K562 (cell line): ENCODE data around the gene GLRX5. TPM values are rescaled to one million over a fixed set of nuclear protein-coding genes. Genes with fewer than 3 reads are reported as not detected.

Source experiments
- ATAC-seq: fragments of 200-7000 bp; cut with Tn5 transposase; 3 replicates; pipeline ENCODE4 v1.9.1; 2020; ENCODE audit warnings: moderate library complexity
- BruUV-seq: library from RNA; stranded (reverse); fragments of 400-500 nt; replicated peaks from 2 replicates; lab custom pipeline; 2021; lab: Mats Ljungman, UMichigan
- CTCF ChIA-PET: fragments of 300-600 bp; formaldehyde crosslinking; extraction: SDS; loops from one replicate; lab custom pipeline; 2021; ENCODE audit warnings: low intra/inter-chr PET ratio; lab: Yijun Ruan, JAX
- POLR2A ChIA-PET: fragments of 300-600, 350-650 bp; sonication (Branson Sonifier 250); formaldehyde crosslinking; extraction: SDS; loops from one replicate; lab custom pipeline; 2021; ENCODE audit warnings: antibody characterized with exemption, inconsistent platforms; lab: Yijun Ruan, JAX
- DNase-seq, 4 experiments: peaks; one replicate each; pipeline versions ENCODE4 v3.0.0 to v3.0.0-alpha.2; 2011 to 2018; ENCODE audit warnings: low spot score in 3 of 4, mixed read lengths in 3 of 4; ENCODE audit errors: extremely low read depth in 1 of 4
- FAIRE-seq: peaks from 2 replicates; lab custom pipeline; 2011; peaks lifted over from hg19 to GRCh38; lab: Jason Lieb, UNC
- H2AFZ ChIP-seq: 2 replicates; pipeline ENCODE4 v1.6.0; 2011; ENCODE audit warnings: low read depth, low read length, control low read depth, inconsistent platforms
- H3K27ac ChIP-seq: fragments of 200-600 bp; 3 replicates; pipeline ENCODE4 v1.8.0; 2011; ENCODE audit warnings: low read depth, mild to moderate bottlenecking, control low read depth, inconsistent platforms, low read length, moderate library complexity, mixed read lengths; ENCODE audit errors: extremely low read depth
- H3K27me3 ChIP-seq, 2 experiments: fragments of 300-600 bp in 1 of 2; 2 replicates in 1 of 2; 3 replicates in 1 of 2; pipeline versions ENCODE4 v1.6.0 to v1.8.0; 2011; ENCODE audit warnings: inconsistent platforms in 2 of 2, low read length in 2 of 2, mild to moderate bottlenecking in 1 of 2, mixed read lengths in 1 of 2, moderate library complexity in 1 of 2; ENCODE audit not compliant: control insufficient read depth in 2 of 2, insufficient read depth in 2 of 2
- H3K36me3 ChIP-seq: fragments of 300-600 bp; 3 replicates; pipeline ENCODE4 v1.8.0; 2011; ENCODE audit warnings: mild to moderate bottlenecking, low read length, inconsistent platforms; ENCODE audit not compliant: control insufficient read depth, insufficient read depth
- H3K4me1 ChIP-seq, 2 experiments: fragments of 200-600 bp in 1 of 2; replicated peaks in 1 of 2; 2 replicates in 1 of 2; 3 replicates in 1 of 2; pipeline versions ENCODE4 v1.5.1 to v1.8.0; 2011; ENCODE audit warnings: inconsistent platforms in 2 of 2, low read length in 2 of 2, mild to moderate bottlenecking in 1 of 2, mixed read lengths in 1 of 2, moderate library complexity in 1 of 2; ENCODE audit not compliant: control insufficient read depth in 2 of 2, insufficient read depth in 2 of 2
- H3K4me2 ChIP-seq: 2 replicates; pipeline ENCODE4 v1.6.1; 2011; ENCODE audit warnings: low read length, control low read depth, inconsistent platforms, mixed read lengths; ENCODE audit not compliant: insufficient read depth
- H3K4me3 ChIP-seq: fragments of 200-600 bp; sonication (generic), shearing (Covaris generic); 2 replicates; pipeline ENCODE4 v1.5.1; 2016; ENCODE audit warnings: control low read depth, inconsistent platforms
- H3K79me2 ChIP-seq: fragments of 200-600 bp; 3 replicates; pipeline ENCODE4 v1.8.0; 2011; ENCODE audit warnings: low read length, inconsistent platforms; ENCODE audit not compliant: control insufficient read depth, insufficient read depth
- H3K9ac ChIP-seq, 2 experiments: 2 replicates each; pipeline versions ENCODE4 v1.6.0 to v1.6.1; 2011; ENCODE audit warnings: low read depth in 2 of 2, low read length in 2 of 2, control low read depth in 1 of 2, inconsistent platforms in 1 of 2, mild to moderate bottlenecking in 1 of 2, mixed read lengths in 1 of 2; ENCODE audit not compliant: insufficient read depth in 1 of 2
- H3K9me1 ChIP-seq: one replicate; pipeline ENCODE4 v1.6.0; 2011; ENCODE audit warnings: inconsistent platforms, mild to moderate bottlenecking, low read length, moderate library complexity; ENCODE audit not compliant: control insufficient read depth, insufficient read depth
- H3K9me3 ChIP-seq: replicated peaks from 2 replicates; pipeline ENCODE4 v1.5.1; 2011; ENCODE audit warnings: low read depth, low read length, inconsistent platforms; ENCODE audit not compliant: control insufficient read depth, insufficient read depth
- H4K20me1 ChIP-seq: replicated peaks from 2 replicates; pipeline ENCODE4 v1.6.1; 2011; ENCODE audit warnings: low read length, inconsistent platforms, mixed read lengths; ENCODE audit not compliant: control insufficient read depth, insufficient read depth
- NFXL1 ChIP-seq: fragments of 450-650 bp; formaldehyde crosslinking; IDR thresholded peaks from 2 replicates; pipeline ENCODE4 v1.4.0; 2021; ENCODE audit warnings: mild to moderate bottlenecking
- PBX2 ChIP-seq, 2 experiments: IDR thresholded peaks in 1 of 2; conservative IDR thresholded peaks in 1 of 2; 2 replicates each; pipeline ENCODE4 v1.6.1; 2016; ENCODE audit warnings: low read depth in 2 of 2, mild to moderate bottlenecking in 1 of 2, missing compliant biosample characterization in 1 of 2, missing genetic modification characterization in 1 of 2, moderate library complexity in 1 of 2
- WGBS: fragments of 100-300 bp; shearing (Covaris generic); methylation state at CpG from one replicate; pipeline ENCODE4 v1.1.6; 2016; ENCODE audit warnings: low coverage, mixed read lengths; ENCODE audit not compliant: insufficient coverage; ENCODE audit errors: missing lambda C conversion rate; 5-methylcytosine and 5-hydroxymethylcytosine counted together
- in situ Hi-C: fragments of 300-500 bp; cut with MboI; formaldehyde crosslinking; loops from 4 replicates; pipeline ENCODE4 v1.15.0; 2018; ENCODE audit warnings: inconsistent platforms, mixed read lengths
- intact Hi-C: fragments of 100-400 bp; cut with micrococcal nuclease; formaldehyde crosslinking; loops from 2 replicates; pipeline ENCODE4 v1.14.2; 2022
- polyA plus RNA-seq, 8 experiments: library from polyadenylated mRNA; depleted of rRNA in 4 of 8; stranded (reverse) in 5 of 8; unstranded in 3 of 8; fragments of >200 nt; fragmentation: Nextera tagmentation in 2 of 8; fragmentation: Illumina TruSeq in 1 of 8; extraction: Ambion mirVana in 2 of 8; extraction: Trizol in 1 of 8; gene quantifications; 2 replicates each; pipeline versions ENCODE4 v1.2.1 to v1.2.3, GENCODE V29; 2011 to 2014; ENCODE audit warnings: inconsistent platforms in 1 of 8, missing spikeins in 1 of 8
- total RNA-seq, 7 experiments: library from RNA; depleted of rRNA in 6 of 7; stranded (reverse); fragments of >200 nt in 6 of 7; fragmentation: Illumina TruSeq in 2 of 7; extraction: Trizol in 2 of 7; gene quantifications; 2 replicates each; pipeline versions ENCODE4 v1.2.1 to v1.2.3, GENCODE V29; 2011 to 2021; ENCODE audit warnings: low replicate concordance in 1 of 7
- TF ChIP-seq, protein P1 (sequence below): fragments of 450-650 bp; IDR thresholded peaks from 2 replicates; pipeline ENCODE4 v1.6.1; 2016; ENCODE audit warnings: low read depth
- TF ChIP-seq, protein P2 (sequence below), 2 experiments: IDR thresholded peaks; 2 replicates each; pipeline ENCODE4 v1.6.1; 2011; ENCODE audit warnings: borderline replicate concordance in 1 of 2, control low read depth in 1 of 2, low read depth in 1 of 2, low read length in 1 of 2, mild to moderate bottlenecking in 1 of 2, mixed read lengths in 1 of 2, moderate library complexity in 1 of 2; ENCODE audit not compliant: insufficient read depth in 1 of 2, insufficient read length in 1 of 2, poor library complexity in 1 of 2, severe bottlenecking in 1 of 2; ENCODE audit errors: extremely low read depth in 1 of 2

The GLRX5 gene
- total and polyA plus RNA-seq, 9 of the 15 experiments (the other 6 are each of a cell fraction or from before 2014, with no cell fraction given), result 16.7 to 96.8 (median 66.8) TPM

GRCh38 chr14:95540236-95540855 lies 5.5 kb downstream of the GLRX5 start (continued):
- no peak for TF ChIP-seq NFXL1 (CRISPR knock-in tag)

DNA sequence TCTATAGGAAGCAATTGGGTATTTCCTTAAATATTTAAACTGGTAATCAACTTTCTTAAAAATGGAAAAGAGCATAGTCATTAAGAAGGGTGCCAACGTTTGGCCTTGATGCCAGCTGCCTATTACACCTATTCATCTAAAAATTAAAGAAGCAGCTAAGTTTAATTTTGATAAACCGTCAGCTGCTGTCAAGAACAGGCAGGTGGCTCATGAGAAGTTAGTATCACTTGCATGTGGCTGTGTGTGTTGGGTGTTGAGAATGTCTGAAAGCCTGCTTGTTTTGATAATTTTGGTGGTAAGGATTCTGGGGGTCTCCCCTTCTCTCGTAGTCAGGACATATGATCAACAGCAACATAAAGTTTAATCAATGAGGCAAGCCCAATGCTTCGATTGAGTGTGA lies 6.5 kb downstream of the GLRX5 start:
- ATAC-seq (no peak), DNase-seq (no peak), FAIRE-seq (peak; percentile 60)
- H3K79me2 ChIP-seq, result peaks cover 99% of the 10 kb centered on the region
- intact Hi-C loops (no loop called here), in situ Hi-C loops (no loop called here)
- H3K4me1 ChIP-seq, result peaks cover 17 to 71% of the 10 kb centered on the region in 2 experiments
- H3K4me2 ChIP-seq, result peak overlapping the region; percentile 39
- no peak overlapping the region for H2AFZ ChIP-seq
- no peaks in the 10 kb centered on the region for H3K9me1 ChIP-seq
- no peaks in the 10 kb centered on the region for H3K27me3 ChIP-seq
- H4K20me1 ChIP-seq, result peaks cover 22% of the 10 kb centered on the region; the same call in 1 of the 2 replicates
- POLR2A ChIA-PET, result interaction anchor here (1.1 kb wide), 1 partner anchor 18 kb away, joined by 3 read pairs; no protein-coding TSS in a partner anchor
- peak overlapping the region; percentile 56 for H3K27ac ChIP-seq
- CTCF ChIA-PET, result no interaction called here
- BruUV-seq, result no TSS peak
- H3K4me3 ChIP-seq, result no peak overlapping the region
- peak overlapping the region in 1 of 2 experiments; percentile 42; a peak in 2 of 4 replicates for H3K9ac ChIP-seq
- no peaks in the 10 kb centered on the region for H3K9me3 ChIP-seq
- H3K36me3 ChIP-seq, result peaks cover 39% of the 10 kb centered on the region
- 9% methylated on average over 4 of the region's 4 CpGs for WGBS
- TF ChIP-seq PBX2 (CRISPR knock-in tag; IDR thresholded peaks at IDR 0.05; ENCODE audit: low read depth), result no peak
- TF ChIP-seq PBX2 (tag; conservative IDR thresholded peaks at IDR 0.05; ENCODE audit: low read depth), result no peak
- TF ChIP-seq, protein P1, sequence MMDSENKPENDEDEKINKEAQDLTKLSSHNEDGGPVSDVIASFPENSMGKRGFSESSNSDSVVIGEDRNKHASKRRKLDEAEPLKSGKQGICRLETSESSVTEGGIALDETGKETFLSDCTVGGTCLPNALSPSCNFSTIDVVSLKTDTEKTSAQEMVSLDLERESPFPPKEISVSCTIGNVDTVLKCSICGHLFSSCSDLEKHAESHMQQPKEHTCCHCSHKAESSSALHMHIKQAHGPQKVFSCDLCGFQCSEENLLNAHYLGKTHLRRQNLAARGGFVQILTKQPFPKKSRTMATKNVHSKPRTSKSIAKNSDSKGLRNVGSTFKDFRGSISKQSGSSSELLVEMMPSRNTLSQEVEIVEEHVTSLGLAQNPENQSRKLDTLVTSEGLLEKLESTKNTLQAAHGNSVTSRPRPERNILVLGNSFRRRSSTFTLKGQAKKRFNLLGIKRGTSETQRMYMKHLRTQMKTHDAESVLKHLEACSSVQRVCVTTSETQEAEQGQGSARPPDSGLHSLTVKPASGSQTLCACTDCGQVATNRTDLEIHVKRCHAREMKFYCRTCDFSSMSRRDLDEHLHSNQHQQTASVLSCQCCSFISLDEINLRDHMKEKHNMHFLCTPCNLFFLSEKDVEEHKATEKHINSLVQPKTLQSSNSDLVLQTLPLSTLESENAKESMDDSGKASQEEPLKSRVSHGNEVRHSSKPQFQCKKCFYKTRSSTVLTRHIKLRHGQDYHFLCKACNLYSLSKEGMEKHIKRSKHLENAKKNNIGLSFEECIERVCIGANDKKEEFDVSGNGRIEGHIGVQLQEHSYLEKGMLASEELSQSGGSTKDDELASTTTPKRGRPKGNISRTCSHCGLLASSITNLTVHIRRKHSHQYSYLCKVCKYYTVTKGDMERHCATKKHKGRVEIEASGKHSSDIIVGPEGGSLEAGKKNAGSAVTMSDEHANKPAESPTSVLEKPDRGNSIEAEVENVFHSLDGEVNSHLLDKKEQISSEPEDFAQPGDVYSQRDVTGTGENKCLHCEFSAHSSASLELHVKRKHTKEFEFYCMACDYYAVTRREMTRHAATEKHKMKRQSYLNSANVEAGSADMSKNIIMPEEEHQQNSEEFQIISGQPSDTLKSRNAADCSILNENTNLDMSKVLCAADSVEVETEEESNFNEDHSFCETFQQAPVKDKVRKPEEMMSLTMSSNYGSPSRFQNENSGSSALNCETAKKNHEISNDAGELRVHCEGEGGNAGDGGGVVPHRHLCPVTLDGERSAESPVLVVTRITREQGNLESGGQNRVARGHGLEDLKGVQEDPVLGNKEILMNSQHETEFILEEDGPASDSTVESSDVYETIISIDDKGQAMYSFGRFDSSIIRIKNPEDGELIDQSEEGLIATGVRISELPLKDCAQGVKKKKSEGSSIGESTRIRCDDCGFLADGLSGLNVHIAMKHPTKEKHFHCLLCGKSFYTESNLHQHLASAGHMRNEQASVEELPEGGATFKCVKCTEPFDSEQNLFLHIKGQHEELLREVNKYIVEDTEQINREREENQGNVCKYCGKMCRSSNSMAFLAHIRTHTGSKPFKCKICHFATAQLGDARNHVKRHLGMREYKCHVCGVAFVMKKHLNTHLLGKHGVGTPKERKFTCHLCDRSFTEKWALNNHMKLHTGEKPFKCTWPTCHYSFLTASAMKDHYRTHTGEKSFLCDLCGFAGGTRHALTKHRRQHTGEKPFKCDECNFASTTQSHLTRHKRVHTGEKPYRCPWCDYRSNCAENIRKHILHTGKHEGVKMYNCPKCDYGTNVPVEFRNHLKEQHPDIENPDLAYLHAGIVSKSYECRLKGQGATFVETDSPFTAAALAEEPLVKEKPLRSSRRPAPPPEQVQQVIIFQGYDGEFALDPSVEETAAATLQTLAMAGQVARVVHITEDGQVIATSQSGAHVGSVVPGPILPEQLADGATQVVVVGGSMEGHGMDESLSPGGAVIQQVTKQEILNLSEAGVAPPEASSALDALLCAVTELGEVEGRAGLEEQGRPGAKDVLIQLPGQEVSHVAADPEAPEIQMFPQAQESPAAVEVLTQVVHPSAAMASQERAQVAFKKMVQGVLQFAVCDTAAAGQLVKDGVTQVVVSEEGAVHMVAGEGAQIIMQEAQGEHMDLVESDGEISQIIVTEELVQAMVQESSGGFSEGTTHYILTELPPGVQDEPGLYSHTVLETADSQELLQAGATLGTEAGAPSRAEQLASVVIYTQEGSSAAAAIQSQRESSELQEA, result no peak
- TF ChIP-seq, protein P2, sequence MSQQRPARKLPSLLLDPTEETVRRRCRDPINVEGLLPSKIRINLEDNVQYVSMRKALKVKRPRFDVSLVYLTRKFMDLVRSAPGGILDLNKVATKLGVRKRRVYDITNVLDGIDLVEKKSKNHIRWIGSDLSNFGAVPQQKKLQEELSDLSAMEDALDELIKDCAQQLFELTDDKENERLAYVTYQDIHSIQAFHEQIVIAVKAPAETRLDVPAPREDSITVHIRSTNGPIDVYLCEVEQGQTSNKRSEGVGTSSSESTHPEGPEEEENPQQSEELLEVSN (IDR thresholded peaks at IDR 0.05; ENCODE audit: borderline replicate concordance in 1 of 2, extremely low read depth in 1 of 2, insufficient read depth in 1 of 2, insufficient read length in 1 of 2, low read depth in 1 of 2, low read length in 1 of 2, poor library complexity in 1 of 2, severe bottlenecking in 1 of 2), result peak in 1 of 2 experiments; percentile 14
